GM23248 (cell line): ENCODE results near the gene ADSS1. TPM values are rescaled to one million over a fixed set of nuclear protein-coding genes. Genes with fewer than 3 reads are reported as not detected.

Experiments
- DNase-seq: peaks from one replicate; pipeline ENCODE4 v3.0.0-alpha.2; 2015
- H2AFZ ChIP-seq: fragments of 200-600 bp; sonication (generic); 2 replicates; pipeline ENCODE4 v1.6.1; 2016; ENCODE audit warnings: antibody characterized with exemption
- H3F3A ChIP-seq: fragments of 200-600 bp; sonication (generic); 2 replicates; pipeline ENCODE4 v1.6.1; 2016; ENCODE audit warnings: mild to moderate bottlenecking, antibody characterized with exemption, mixed run types; ENCODE audit not compliant: insufficient read depth
- H3K27ac ChIP-seq: fragments of 200-600 bp; sonication (generic); 2 replicates; pipeline ENCODE4 v1.5.1; 2016; ENCODE audit warnings: mild to moderate bottlenecking
- H3K27me3 ChIP-seq: fragments of 200-600 bp; sonication (generic); replicated peaks from 2 replicates; pipeline ENCODE4 v1.6.1; 2016; ENCODE audit warnings: mild to moderate bottlenecking; ENCODE audit not compliant: insufficient read depth
- H3K36me3 ChIP-seq: fragments of 200-600 bp; sonication (generic); 2 replicates; pipeline ENCODE4 v1.6.1; 2016; ENCODE audit warnings: low read depth, mild to moderate bottlenecking
- H3K4me1 ChIP-seq: fragments of 200-600 bp; sonication (generic); 2 replicates; pipeline ENCODE4 v1.6.1; 2016; ENCODE audit warnings: mild to moderate bottlenecking; ENCODE audit not compliant: insufficient read depth
- H3K4me2 ChIP-seq: fragments of 200-600 bp; sonication (generic); one replicate; pipeline ENCODE4 v1.6.1; 2016; ENCODE audit warnings: mild to moderate bottlenecking; ENCODE audit not compliant: unreplicated experiment
- H3K4me3 ChIP-seq: fragments of 200-600 bp; sonication (generic); 2 replicates; pipeline ENCODE4 v1.5.1; 2016; ENCODE audit warnings: mild to moderate bottlenecking
- H3K79me2 ChIP-seq: fragments of 200-600 bp; sonication (generic); 2 replicates; pipeline ENCODE4 v1.6.1; 2016; ENCODE audit warnings: mild to moderate bottlenecking; ENCODE audit not compliant: insufficient read depth
- H3K9ac ChIP-seq: fragments of 200-600 bp; sonication (generic); 2 replicates; pipeline ENCODE4 v1.6.1; 2016; ENCODE audit warnings: mild to moderate bottlenecking
- H3K9me2 ChIP-seq: fragments of 200-600 bp; sonication (generic); 2 replicates; pipeline ENCODE4 v1.6.1; 2016; ENCODE audit warnings: mixed run types, mild to moderate bottlenecking, moderate library complexity; ENCODE audit not compliant: insufficient read depth
- H3K9me3 ChIP-seq: fragments of 200-600 bp; sonication (generic); one replicate; pipeline ENCODE4 v1.6.1; 2017; ENCODE audit warnings: low read depth
- H4K20me1 ChIP-seq: fragments of 200-600 bp; sonication (generic); 2 replicates; pipeline ENCODE4 v1.6.0; 2016; ENCODE audit not compliant: insufficient read depth
- EZH2 ChIP-seq: fragments of 200-600 bp; sonication (generic); IDR thresholded peaks from 2 replicates; pipeline ENCODE4 v1.6.1; 2018; ENCODE audit warnings: antibody characterized with exemption, mild to moderate bottlenecking; ENCODE audit not compliant: insufficient read depth, poor library complexity, severe bottlenecking
- EZH2phosphoT487 ChIP-seq: fragments of 200-600 bp; sonication (generic); IDR thresholded peaks from 2 replicates; pipeline ENCODE4 v1.6.1; 2018; ENCODE audit warnings: antibody characterized with exemption, moderate library complexity, mild to moderate bottlenecking, low read depth; ENCODE audit not compliant: insufficient read depth
- WGBS, 2 experiments: methylation state at CpG; one replicate each; pipeline ENCODE4 v1.1.6; 2015 to 2017; ENCODE audit warnings: low lambda C conversion rate in 2 of 2, low coverage in 1 of 2; ENCODE audit errors: missing lambda C conversion rate in 2 of 2; 5-methylcytosine and 5-hydroxymethylcytosine counted together
- in situ Hi-C: fragments of 300-500 bp; cut with MboI; formaldehyde crosslinking; loops from 2 replicates; pipeline ENCODE4 v1.15.0; 2020
- polyA plus RNA-seq: library from polyadenylated mRNA; unstranded; fragments of >200 nt; fragmentation: Nextera tagmentation; extraction: Ambion mirVana; gene quantifications from 2 replicates; pipeline ENCODE4 v1.2.1, GENCODE V29; 2016
- total RNA-seq: library from RNA; depleted of rRNA; stranded (reverse); fragments of >200 nt; shearing (Covaris generic); gene quantifications from 2 replicates; pipeline ENCODE4 v1.2.3, GENCODE V29; 2014

The ADSS1 gene
- total and polyA plus RNA-seq, 2 experiments from 2014 or later: 3.7 to 7.1 TPM

DNA sequence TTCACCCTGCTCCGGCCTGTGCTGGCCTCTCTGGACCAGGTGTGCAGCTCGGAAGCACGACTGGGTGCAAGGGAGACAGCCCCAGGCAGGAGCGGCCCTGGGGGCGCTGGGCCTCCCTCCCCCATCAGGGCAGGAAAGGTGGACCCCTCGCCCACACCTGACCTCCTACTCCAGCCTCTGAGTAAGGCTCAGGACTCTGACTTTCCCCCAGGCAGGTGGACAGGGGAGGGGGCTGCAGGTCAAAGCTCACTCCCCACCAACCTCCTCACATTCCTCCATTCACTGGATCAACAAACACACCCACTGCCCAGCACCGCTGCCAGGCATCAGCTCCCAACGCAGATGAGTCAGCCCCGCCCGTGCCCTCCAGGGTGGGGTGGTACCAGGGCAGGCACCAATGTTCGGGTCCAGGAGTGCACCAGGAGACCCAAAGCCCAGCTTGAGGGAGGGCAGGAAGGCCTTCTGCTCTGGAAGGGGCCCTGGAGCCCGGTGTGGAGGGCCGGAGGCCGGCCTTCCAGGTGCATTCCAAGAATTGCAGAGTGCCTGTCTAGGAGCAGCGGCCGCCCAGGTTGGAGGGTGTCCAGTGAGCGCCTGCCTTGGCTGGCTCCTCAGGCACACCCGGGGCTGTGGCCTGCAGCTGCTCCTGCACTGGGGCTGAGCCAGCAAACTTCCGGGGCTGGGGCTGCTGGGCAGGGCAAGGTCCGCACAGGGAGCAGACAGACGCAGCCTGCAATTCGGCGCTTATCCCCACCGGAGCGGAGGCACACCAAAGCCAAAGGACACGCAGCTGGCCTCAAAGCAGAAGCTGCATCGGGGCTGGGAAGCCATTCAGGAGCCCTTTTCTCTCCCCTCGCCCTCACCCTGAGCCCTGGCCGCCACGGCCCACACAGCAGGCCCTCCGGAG, 36.2 kb upstream of the ADSS1 start:
- no peaks in the 10 kb centered on the region for H3K9me3 ChIP-seq
- H4K20me1 ChIP-seq: no peaks in the 10 kb centered on the region
- H3K9me2 ChIP-seq: no peaks in the 10 kb centered on the region
- H3K36me3 ChIP-seq: no peaks in the 10 kb centered on the region
- H2AFZ ChIP-seq: no peak overlapping the region
- TF ChIP-seq EZH2phosphoT487 (no peak), EZH2 (no peak)
- peak; percentile 49 for DNase-seq
- WGBS, 2 experiments: 54 to 56% methylated on average over 31 of the region's 31 CpGs
- in situ Hi-C loops: no loop called here
- H3K79me2 ChIP-seq: peaks cover 33% of the 10 kb centered on the region
- no peak overlapping the region for H3K9ac ChIP-seq
- H3K4me2 ChIP-seq: no peak overlapping the region
- H3K27ac ChIP-seq: no peak overlapping the region
- peaks cover 17% of the 10 kb centered on the region for H3K4me1 ChIP-seq
- 0 out of 2 replicates have a peak, but pooled peaks cover 7% of the 10 kb centered on the region for H3F3A ChIP-seq
- no peaks in the 10 kb centered on the region for H3K27me3 ChIP-seq
- no peak overlapping the region for H3K4me3 ChIP-seq

DNA sequence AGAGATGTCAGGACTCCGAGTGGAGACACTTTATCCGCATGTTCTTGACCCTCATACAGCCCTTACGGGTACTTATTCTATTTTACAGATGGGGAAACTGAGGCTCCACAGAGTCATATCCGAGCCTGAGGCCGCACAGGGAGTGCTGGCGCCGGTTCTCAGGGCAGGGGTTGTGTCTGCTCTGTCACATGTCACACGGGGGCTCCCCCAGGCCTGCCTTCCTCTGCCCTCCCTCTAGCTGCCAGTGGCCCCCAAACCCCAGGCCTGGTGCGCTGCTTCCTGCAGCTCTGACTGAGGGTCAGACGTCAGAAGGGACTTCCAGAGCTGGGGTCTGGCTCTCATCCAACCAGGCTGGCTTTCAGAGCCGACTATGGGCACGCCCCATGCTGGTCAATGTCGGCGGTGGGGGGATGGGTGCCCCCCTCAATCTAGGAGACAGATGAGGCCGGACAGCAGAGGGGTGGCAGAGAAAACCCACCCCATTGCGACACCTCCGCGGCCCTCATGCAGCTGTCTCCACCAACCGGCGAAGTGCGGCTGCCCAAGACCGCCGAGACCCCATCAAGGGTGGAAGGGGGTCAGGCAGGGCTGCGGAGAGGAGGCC, 35.4 kb upstream of the ADSS1 start:
- no peaks in the 10 kb centered on the region for H3K36me3 ChIP-seq
- H4K20me1 ChIP-seq: no peaks in the 10 kb centered on the region
- H3K27ac ChIP-seq: no peak overlapping the region
- H3K9ac ChIP-seq: peak overlapping the region; percentile 69
- H3K27me3 ChIP-seq: no peaks in the 10 kb centered on the region
- no peaks in the 10 kb centered on the region for H3K9me3 ChIP-seq
- H3K4me2 ChIP-seq: peak overlapping the region; percentile 65
- in situ Hi-C loops: no loop called here
- no peaks in the 10 kb centered on the region for H3K9me2 ChIP-seq
- TF ChIP-seq EZH2phosphoT487 (no peak), EZH2 (no peak)
- peak overlapping the region; percentile 93 for H3K4me3 ChIP-seq
- H3K4me1 ChIP-seq: peaks cover 16% of the 10 kb centered on the region
- 41 to 46% methylated on average over 24 of the region's 24 CpGs for WGBS, 2 experiments
- DNase-seq: peak; percentile 42
- H3F3A ChIP-seq: 0 out of 2 replicates have a peak, but pooled peaks cover 7% of the 10 kb centered on the region
- peak overlapping the region; percentile 89 for H2AFZ ChIP-seq
- H3K79me2 ChIP-seq: peaks cover 40% of the 10 kb centered on the region

DNA sequence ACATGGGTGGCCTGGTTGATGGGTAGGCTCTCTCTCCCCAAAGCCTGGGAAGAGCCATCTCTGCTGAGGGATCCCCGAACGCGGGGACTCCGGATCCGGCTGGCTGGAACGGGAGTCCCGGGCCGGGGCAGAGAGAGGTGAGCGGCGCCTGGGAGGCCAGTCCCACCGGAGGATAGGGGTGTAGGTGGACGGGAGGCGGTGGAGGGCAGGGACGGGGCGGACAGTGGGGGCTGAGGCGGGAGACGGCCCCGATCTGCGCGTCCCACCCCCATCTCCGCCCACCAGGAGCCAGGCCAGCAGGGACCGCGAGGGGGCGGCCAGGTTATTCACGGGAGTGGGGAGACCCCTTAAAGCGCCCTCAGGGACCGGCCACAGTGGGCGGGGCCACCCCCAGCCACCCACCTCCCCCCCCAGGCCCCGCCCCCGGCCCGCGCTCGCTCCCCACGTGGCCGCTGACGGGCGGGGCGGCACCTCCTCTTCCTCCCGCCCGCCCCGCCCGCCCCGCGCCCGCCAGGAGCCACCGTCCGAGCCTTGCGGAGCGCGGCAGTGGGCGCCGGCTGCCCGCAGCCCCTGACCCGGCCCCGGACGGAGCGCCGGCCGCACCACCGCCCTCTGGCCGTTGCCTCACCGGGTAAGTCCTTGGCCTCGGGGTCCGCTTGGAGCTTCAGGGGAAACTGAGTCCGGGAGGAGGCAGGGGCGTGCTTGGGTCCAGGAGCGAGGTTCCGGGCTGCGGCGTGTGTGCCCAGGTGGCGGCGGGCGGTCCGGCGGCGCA, 34.7 kb upstream of the ADSS1 start, which contains the start of gene INF2:
TSS of gene INF2 (plus strand) at position 510 of the 772 bp plus-strand sequence. CDS start 11,748 bp downstream, outside the sequence.
- Histone ChIP-seq H3K79me2 (peaks cover 47% of the 10 kb centered on the region), H3K27ac (peak within 1 kb of the TSS; percentile 43), H3K9me2 (no peaks in the 10 kb centered on the region), H4K20me1 (no peaks in the 10 kb centered on the region), H3K27me3 (no peaks in the 10 kb centered on the region), H3K9me3 (no peaks in the 10 kb centered on the region), H2AFZ (peak within 1 kb of the TSS; percentile 89), H3K4me1 (peaks cover 16% of the 10 kb centered on the region), H3K4me3 (peak within 1 kb of the TSS; percentile 93), H3F3A (0 out of 2 replicates have a peak, but pooled peaks cover 7% of the 10 kb centered on the region), H3K9ac (peak within 1 kb of the TSS; percentile 96), H3K4me2 (peak within 1 kb of the TSS; percentile 89), H3K36me3 (no peaks in the 10 kb centered on the region)
- in situ Hi-C loops: no loop called here
- 2 to 7% methylated on average over 20 to 51 of the region's 76 CpGs for WGBS, 2 experiments
- TF ChIP-seq EZH2phosphoT487: no peak
- no peak for TF ChIP-seq EZH2
- DNase-seq: peak; percentile 86
